HFFc6 (cell line): ENCODE data around the gene CAMSAP1. TPM values are rescaled to one million over a fixed set of nuclear protein-coding genes. Genes with fewer than 3 reads are reported as not detected.
"Not testable (repeated sequence)": the region's sequence is repeated elsewhere in the genome, so short reads cannot be mapped to it uniquely, and the experiment has no call there.

ENCODE experiments used
- DNase-seq: peaks from one replicate; pipeline ENCODE4 v3.0.0-alpha.2; 2018
- H3K27ac Mint-ChIP-seq: 2 replicates; pipeline ENCODE4 v1.8.0; 2020; ENCODE audit warnings: mild to moderate bottlenecking, mixed read lengths
- H3K27me3 Mint-ChIP-seq: 2 replicates; pipeline ENCODE4 v1.8.0; 2021; ENCODE audit warnings: mild to moderate bottlenecking, moderate library complexity, mixed read lengths; ENCODE audit not compliant: insufficient read depth
- H3K36me3 Mint-ChIP-seq: 2 replicates; pipeline ENCODE4 v1.8.0; 2021; ENCODE audit warnings: low read depth, mixed read lengths
- H3K4me1 Mint-ChIP-seq: 2 replicates; pipeline ENCODE4 v1.8.0; 2020; ENCODE audit warnings: low read depth, mixed read lengths
- H3K4me3 Mint-ChIP-seq: 2 replicates; pipeline ENCODE4 v1.8.0; 2020; ENCODE audit warnings: mild to moderate bottlenecking, moderate library complexity, mixed read lengths
- H3K9me3 Mint-ChIP-seq: 2 replicates; pipeline ENCODE4 v1.8.0; 2020; ENCODE audit warnings: mild to moderate bottlenecking, mixed read lengths
- total RNA-seq, 6 experiments: library from RNA; stranded (reverse); fragmentation: NEBNext Ultra II Directional; extraction: Animal tissue kit (Norgen Biotek cat#: 25700); gene quantifications; 2 replicates in 1 of 6; 3 replicates in 5 of 6; pipeline ENCODE4 v1.2.3, GENCODE V29; 2021
- TF ChIP-seq, protein P1 (sequence below): fragments of 200-600 bp; sonication (generic); IDR thresholded peaks from 2 replicates; pipeline ENCODE4 v1.5.0; 2021; ENCODE audit warnings: antibody characterized with exemption, mild to moderate bottlenecking

The CAMSAP1 gene
- total RNA-seq, 6 experiments from 2014 or later: 14.9 to 22.8 (median 18.1) TPM

DNA sequence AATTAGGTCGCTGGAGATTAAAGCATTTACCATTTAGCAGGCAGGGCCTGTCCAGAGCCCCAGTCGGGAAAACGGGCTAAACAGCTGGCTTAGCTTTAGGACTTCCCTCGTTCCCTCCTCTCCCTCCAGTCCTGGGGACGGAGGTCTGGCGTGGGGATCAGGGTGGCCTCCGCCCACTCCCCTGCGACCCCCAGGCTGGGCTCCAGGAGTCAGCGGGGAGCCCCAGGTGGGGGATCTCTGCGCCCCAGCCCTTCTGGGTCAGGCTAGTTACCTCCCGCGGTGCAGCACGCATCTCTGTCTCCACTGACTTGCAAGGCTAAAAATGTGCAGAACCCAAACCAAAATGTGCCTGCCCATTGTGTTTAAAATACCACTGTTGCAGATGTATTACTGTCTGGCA is 16.2 kb upstream of the CAMSAP1 start:
- H3K27me3 Mint-ChIP-seq: peaks cover 4% of the 10 kb centered on the region; the same call in 1 of the 2 replicates
- peaks cover 9% of the 10 kb centered on the region; the same call in 1 of the 2 replicates for H3K9me3 Mint-ChIP-seq
- peaks cover 6% of the 10 kb centered on the region; the same call in 1 of the 2 replicates for H3K4me1 Mint-ChIP-seq
- no peak overlapping the region for H3K27ac Mint-ChIP-seq
- peaks cover 17% of the 10 kb centered on the region for H3K36me3 Mint-ChIP-seq
- H3K4me3 Mint-ChIP-seq: no peak overlapping the region
- TF ChIP-seq, protein P1, sequence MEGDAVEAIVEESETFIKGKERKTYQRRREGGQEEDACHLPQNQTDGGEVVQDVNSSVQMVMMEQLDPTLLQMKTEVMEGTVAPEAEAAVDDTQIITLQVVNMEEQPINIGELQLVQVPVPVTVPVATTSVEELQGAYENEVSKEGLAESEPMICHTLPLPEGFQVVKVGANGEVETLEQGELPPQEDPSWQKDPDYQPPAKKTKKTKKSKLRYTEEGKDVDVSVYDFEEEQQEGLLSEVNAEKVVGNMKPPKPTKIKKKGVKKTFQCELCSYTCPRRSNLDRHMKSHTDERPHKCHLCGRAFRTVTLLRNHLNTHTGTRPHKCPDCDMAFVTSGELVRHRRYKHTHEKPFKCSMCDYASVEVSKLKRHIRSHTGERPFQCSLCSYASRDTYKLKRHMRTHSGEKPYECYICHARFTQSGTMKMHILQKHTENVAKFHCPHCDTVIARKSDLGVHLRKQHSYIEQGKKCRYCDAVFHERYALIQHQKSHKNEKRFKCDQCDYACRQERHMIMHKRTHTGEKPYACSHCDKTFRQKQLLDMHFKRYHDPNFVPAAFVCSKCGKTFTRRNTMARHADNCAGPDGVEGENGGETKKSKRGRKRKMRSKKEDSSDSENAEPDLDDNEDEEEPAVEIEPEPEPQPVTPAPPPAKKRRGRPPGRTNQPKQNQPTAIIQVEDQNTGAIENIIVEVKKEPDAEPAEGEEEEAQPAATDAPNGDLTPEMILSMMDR: no peak
- no peak for DNase-seq

DNA sequence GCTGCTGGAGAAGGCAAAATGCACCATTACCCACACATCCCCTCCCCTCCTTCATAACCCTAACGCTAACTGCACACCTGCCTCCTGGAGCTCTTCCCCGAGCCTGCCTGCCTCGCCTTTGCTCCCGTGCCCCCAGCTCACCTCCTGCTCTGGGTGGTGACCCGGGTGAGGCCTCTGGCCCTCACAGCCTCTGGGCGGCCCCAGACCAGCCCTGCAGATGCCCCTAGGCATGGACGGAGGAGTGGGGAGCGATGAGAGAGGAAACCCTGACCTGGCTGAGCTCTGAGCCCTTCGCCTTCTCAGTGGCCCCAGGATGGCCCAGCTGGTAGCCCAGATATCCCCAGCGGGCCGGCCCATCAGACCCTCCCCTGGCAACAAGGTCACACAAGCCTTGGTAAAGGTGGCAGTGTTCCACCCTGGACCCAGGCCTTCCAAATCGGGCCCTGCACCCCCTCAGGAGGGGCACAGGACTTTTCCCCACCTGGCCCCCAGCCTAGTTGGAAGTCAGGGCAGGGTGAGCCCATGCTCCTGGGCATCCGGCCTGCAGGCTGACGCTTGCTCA is 14.5 kb upstream of the CAMSAP1 start:
- Mint-ChIP-seq H3K27me3 (no peaks in the 10 kb centered on the region), H3K36me3 (peaks cover 30% of the 10 kb centered on the region), H3K9me3 (peaks cover 22% of the 10 kb centered on the region), H3K4me1 (no peaks in the 10 kb centered on the region), H3K27ac (no peak overlapping the region), H3K4me3 (no peak overlapping the region)
- TF ChIP-seq, protein P1: no peak
- DNase-seq: no peak

DNA sequence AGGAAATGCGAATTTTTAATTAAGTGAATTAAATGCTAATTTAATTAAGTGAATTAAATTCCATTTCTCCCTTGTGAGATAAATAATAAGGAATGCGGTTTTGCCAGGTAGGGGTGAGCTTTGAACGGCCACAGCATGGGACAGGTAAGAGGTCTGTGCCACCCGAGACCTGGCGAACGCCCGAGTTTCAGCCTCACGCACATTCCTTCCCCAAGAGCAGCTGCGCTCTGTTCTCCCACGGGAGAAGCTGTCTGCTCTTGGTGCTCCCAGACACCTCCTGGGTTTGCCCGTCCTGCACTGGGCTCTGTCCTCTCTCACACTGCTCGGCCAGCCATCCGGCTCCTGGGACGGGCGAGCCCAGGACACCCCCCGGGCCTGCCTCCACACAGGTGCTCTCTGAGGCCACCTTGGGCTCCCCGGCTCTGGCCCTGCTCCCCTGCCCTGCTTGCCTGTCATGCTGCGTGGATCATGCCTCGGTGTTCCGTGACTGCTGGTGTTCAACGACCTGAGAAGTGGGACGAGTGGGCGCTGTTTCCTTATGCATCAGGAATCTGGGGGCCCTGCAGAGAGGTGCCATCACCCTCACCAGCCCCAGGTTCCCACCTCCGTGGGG is 13.7 kb upstream of the CAMSAP1 start:
- no peak for DNase-seq
- no peak overlapping the region for H3K27ac Mint-ChIP-seq
- H3K27me3 Mint-ChIP-seq: no peaks in the 10 kb centered on the region
- H3K9me3 Mint-ChIP-seq: peaks cover 30% of the 10 kb centered on the region
- no peaks in the 10 kb centered on the region for H3K4me1 Mint-ChIP-seq
- TF ChIP-seq, protein P1: no peak
- peaks cover 37% of the 10 kb centered on the region for H3K36me3 Mint-ChIP-seq
- H3K4me3 Mint-ChIP-seq: no peak overlapping the region

DNA sequence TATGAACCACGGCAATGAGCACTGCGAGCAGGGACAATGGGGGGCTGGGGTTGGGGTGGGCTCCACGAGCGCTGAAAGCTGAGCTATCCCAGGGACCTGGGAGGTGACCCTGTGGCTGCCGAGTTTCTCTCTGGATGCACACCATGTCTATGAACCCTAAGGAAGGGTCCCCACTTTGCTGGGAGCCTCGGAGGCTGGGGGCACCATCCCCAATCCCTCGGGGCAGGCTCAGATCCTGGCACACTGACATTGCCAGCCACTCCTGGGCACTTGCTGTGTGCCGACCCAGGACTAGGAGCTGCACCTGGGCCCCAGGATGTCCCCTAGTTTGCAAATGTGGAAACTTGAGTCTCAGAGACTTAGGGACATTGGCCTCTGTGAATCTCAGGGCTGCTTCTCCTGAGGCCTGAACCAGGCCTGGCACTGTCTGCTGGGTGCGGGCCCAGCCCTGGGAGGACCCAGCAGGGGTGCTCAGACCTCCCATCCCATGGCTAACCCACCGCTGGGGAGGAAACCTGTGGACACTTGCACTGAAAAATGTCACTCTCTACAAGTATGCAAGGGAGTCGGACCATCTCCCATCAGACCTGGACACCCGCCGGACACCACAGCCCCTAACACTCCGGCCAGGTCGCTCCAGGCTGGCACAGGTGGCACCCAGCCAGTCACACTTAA is 13.0 kb upstream of the CAMSAP1 start:
- peaks cover 37% of the 10 kb centered on the region for H3K9me3 Mint-ChIP-seq

DNA sequence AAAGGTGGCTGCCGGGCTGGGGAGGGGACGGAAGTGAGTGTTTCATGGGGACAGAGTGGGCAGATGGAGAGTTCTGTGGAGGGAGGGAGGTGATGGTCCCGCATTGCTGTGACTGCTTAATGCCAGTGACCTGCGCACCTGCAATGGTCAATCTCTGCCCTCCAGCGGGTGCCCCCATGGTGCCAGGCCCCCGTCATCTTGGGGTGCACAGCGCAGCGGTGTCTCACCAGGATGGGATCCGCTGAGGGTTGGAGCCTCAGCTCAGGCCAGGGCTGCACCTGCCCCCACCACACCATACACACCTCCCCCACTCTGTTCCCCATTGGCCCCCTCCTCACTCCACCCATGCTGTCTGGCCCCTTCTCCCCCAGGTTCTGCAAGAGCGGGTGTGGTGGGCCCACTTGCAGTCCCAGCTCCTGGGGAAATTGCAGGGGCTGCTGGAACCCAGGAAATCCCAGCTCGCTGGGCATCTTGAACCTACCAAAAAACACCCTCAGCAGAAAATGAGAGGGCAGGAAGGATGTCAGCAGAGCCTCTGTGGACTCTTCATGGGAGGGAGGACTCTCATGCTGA is 12.1 kb upstream of the CAMSAP1 start:
- no peaks in the 10 kb centered on the region for H3K4me1 Mint-ChIP-seq
- peaks cover 3% of the 10 kb centered on the region; the same call in 1 of the 2 replicates for H3K27me3 Mint-ChIP-seq
- no peak overlapping the region for H3K27ac Mint-ChIP-seq
- peaks cover 47% of the 10 kb centered on the region for H3K9me3 Mint-ChIP-seq
- TF ChIP-seq, protein P1: no peak
- no peak overlapping the region for H3K4me3 Mint-ChIP-seq
- DNase-seq: no peak
- peaks cover 48% of the 10 kb centered on the region for H3K36me3 Mint-ChIP-seq

More for the DNA sequence above, 13.0 kb upstream of the CAMSAP1 start:
- Mint-ChIP-seq H3K4me1 (no peaks in the 10 kb centered on the region), H3K36me3 (peaks cover 44% of the 10 kb centered on the region), H3K4me3 (no peak overlapping the region), H3K27ac (no peak overlapping the region), H3K27me3 (no peaks in the 10 kb centered on the region)
- DNase-seq: no peak
- TF ChIP-seq, protein P1: no peak

DNA sequence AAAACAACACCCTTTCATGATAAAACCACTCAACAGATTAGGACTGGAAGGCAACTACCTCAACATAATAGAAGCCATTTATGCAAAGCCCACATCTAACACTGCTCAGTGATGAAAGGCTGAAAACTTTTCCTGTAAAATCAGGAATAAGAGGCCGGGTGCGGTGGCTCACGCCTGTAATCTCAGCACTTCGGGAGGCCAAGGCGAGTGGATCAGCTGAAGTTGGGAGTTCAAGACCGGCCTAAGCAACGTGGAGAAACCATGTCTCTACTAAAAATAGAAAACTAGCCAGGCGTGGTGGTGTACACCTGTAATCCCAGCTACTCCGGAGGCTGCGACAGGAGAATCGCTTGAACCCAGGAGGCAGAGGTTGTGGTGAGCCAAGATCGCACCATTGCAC is 8.9 kb upstream of the CAMSAP1 start:
- H3K36me3 Mint-ChIP-seq: peaks cover 70% of the 10 kb centered on the region
- H3K4me3 Mint-ChIP-seq, DNase-seq, H3K27ac Mint-ChIP-seq, H3K27me3 Mint-ChIP-seq, H3K4me1 Mint-ChIP-seq: not testable (repeated sequence)
- H3K9me3 Mint-ChIP-seq: peaks cover 62% of the 10 kb centered on the region
